Fibroblast of mammary gland (primary cell): Measurements from ENCODE around the gene ATP13A5.

Experiments
- DNase-seq: peaks from one replicate; pipeline ENCODE4 v3.0.0-alpha.2; 2010; ENCODE audit warnings: low read depth
- H3K4me3 ChIP-seq: 2 replicates; pipeline ENCODE4 v1.5.1; 2011; ENCODE audit warnings: low read depth, mild to moderate bottlenecking, low read length, moderate library complexity; ENCODE audit not compliant: control insufficient read depth
- CTCF ChIP-seq: conservative IDR thresholded peaks from 2 replicates; pipeline ENCODE4 v1.5.1; 2011; ENCODE audit warnings: low read depth, low read length, inconsistent platforms; ENCODE audit not compliant: control insufficient read depth, insufficient read depth

The ATP13A5 gene

GRCh38 chr3:193377591-193377990 is 962 bp downstream of the ATP13A5 start:
- no peak for TF ChIP-seq CTCF
- DNase-seq, result no peak
- no peak overlapping the region for H3K4me3 ChIP-seq

- no peak overlapping the region for H3K4me3 ChIP-seq
- no peak for TF ChIP-seq CTCF
- DNase-seq, result no peak
Measured at GRCh38 chr3:193375614-193376013, 2.9 kb downstream of the ATP13A5 start.

- H3K4me3 ChIP-seq, result no peak overlapping the region
- DNase-seq, result no peak
- TF ChIP-seq CTCF, result no peak
Measured at GRCh38 chr3:193372783-193373182, 5.8 kb downstream of the ATP13A5 start.

GRCh38 chr3:193367868-193368267 is 10.7 kb downstream of the ATP13A5 start:
- DNase-seq, result no peak
- TF ChIP-seq CTCF, result no peak
- H3K4me3 ChIP-seq, result no peak overlapping the region

GRCh38 chr3:193357291-193357690 is 21.3 kb downstream of the ATP13A5 start:
- H3K4me3 ChIP-seq, result no peak overlapping the region
- DNase-seq, result no peak
- TF ChIP-seq CTCF, result no peak

- TF ChIP-seq CTCF, result no peak
- no peak for DNase-seq
- H3K4me3 ChIP-seq, result no peak overlapping the region
Measured at GRCh38 chr3:193354423-193354822, 24.1 kb downstream of the ATP13A5 start.

GRCh38 chr3:193350744-193351143 is 27.8 kb downstream of the ATP13A5 start:
- H3K4me3 ChIP-seq, result no peak overlapping the region
- no peak for TF ChIP-seq CTCF
- no peak for DNase-seq
